Measurements from ENCODE around the gene BMP7.
"Not testable (repeated sequence)": the region's sequence is repeated elsewhere in the genome, so short reads cannot be mapped to it uniquely, and the experiment has no call there.

Gene BMP7

GRCh38 chr20:57194154-57194553 is 72.3 kb downstream of the BMP7 start:
- peaks cover 6% of the 10 kb centered on the region for H3K27me3 Mint-ChIP-seq (ENCODE audit: low read depth, poor library complexity)
- H3K27ac Mint-ChIP-seq: no peak overlapping the region
- peaks cover 26% of the 10 kb centered on the region for H3K4me1 Mint-ChIP-seq
- no peak for DNase-seq
- TF ChIP-seq CTCF (IDR thresholded peaks at IDR 0.05): no peak
- peaks cover 28% of the 10 kb centered on the region for H3K36me3 Mint-ChIP-seq (ENCODE audit: low read depth)
- no peak overlapping the region for H3K4me3 Mint-ChIP-seq
- H3K9me3 Mint-ChIP-seq: no peaks in the 10 kb centered on the region

DNA sequence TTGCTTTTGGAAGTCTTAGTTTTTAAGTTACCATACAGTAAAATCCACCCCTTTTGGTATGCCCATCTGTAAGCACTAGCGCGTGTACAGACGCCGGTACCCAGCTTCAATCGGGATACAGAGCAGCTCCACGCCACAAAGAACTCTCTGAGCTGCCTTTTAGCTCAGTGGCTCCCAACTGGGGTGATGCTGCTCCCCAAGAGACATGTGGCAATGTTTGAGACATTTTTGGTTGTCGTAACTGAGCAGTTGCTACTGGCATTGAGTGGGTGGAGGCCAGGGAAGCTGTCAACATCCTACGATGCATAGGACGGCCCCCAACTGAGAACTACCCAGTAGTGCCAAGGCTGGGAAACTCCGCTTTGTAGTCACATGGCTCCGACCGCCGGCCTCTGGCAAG is 73.3 kb downstream of the BMP7 start:
- no peak overlapping the region for H3K4me3 Mint-ChIP-seq
- H3K9me3 Mint-ChIP-seq: no peaks in the 10 kb centered on the region
- H3K27me3 Mint-ChIP-seq (ENCODE audit: low read depth, poor library complexity): peaks cover 6% of the 10 kb centered on the region
- H3K4me1 Mint-ChIP-seq: peaks cover 23% of the 10 kb centered on the region
- no peak for DNase-seq
- peaks cover 28% of the 10 kb centered on the region for H3K36me3 Mint-ChIP-seq (ENCODE audit: low read depth)
- H3K27ac Mint-ChIP-seq: peak overlapping the region; percentile 59
- TF ChIP-seq CTCF (IDR thresholded peaks at IDR 0.05): no peak

- TF ChIP-seq CTCF (IDR thresholded peaks at IDR 0.05): no peak
- no peak overlapping the region for H3K27ac Mint-ChIP-seq
- H3K4me3 Mint-ChIP-seq: no peak overlapping the region
- H3K27me3 Mint-ChIP-seq (ENCODE audit: low read depth, poor library complexity): peaks cover 6% of the 10 kb centered on the region
- H3K4me1 Mint-ChIP-seq: peaks cover 21% of the 10 kb centered on the region
- DNase-seq: no peak
- peaks cover 28% of the 10 kb centered on the region for H3K36me3 Mint-ChIP-seq (ENCODE audit: low read depth)
- no peaks in the 10 kb centered on the region for H3K9me3 Mint-ChIP-seq
Measured at GRCh38 chr20:57192311-57192710, 74.1 kb downstream of the BMP7 start.

DNA sequence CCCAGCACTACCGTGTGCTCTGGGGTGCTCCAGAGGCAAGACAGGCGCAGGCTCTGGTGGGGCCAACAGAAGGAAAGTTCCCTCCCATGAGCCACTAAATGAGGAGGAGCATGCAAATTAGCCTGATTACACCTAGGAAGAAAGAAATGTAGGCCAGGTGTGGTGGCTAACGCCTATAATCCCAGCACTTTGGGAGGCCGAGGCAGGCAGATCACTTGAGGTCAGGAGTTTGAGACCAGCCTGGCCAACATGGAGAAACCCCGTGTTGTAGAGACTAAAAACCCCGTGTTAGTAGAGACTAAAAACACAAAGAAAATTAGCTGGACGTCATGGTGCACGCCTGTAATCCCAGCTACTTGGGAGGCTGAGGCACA is 75.2 kb downstream of the BMP7 start:
- Mint-ChIP-seq H3K4me1 (peaks cover 21% of the 10 kb centered on the region), H3K36me3 (ENCODE audit: low read depth) (peaks cover 29% of the 10 kb centered on the region)
- H3K4me3 Mint-ChIP-seq; H3K27ac Mint-ChIP-seq; DNase-seq; H3K27me3 Mint-ChIP-seq (ENCODE audit: low read depth, poor library complexity); H3K9me3 Mint-ChIP-seq: not testable (repeated sequence)

- no peaks in the 10 kb centered on the region for H3K9me3 Mint-ChIP-seq
Measured at GRCh38 chr20:57190536-57191264, 75.7 kb downstream of the BMP7 start.

DNA sequence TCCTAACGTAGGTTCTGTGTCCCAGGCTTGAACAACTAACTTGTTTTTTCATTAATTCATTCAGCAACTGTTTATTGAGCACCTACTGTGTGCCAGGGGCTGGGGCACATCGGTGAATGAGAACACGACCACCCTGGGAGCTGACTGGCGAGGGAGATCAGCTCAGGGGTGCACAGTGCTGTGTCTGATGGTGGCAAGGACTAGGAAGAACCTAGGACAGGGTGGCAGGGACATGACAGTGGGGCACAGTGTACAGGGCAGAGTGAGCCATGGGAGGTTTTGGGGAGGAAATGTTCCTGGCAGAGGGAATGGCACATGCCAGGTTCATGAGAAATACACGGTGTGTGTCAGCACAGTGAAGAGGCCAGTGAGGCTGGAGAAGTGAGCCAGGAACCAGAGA is 76.7 kb downstream of the BMP7 start:
- no peak for TF ChIP-seq CTCF (IDR thresholded peaks at IDR 0.05)
- H3K36me3 Mint-ChIP-seq (ENCODE audit: low read depth): peaks cover 35% of the 10 kb centered on the region
- peaks cover 6% of the 10 kb centered on the region for H3K9me3 Mint-ChIP-seq
- peaks cover 6% of the 10 kb centered on the region for H3K27me3 Mint-ChIP-seq (ENCODE audit: low read depth, poor library complexity)
- H3K27ac Mint-ChIP-seq: no peak overlapping the region
- H3K4me1 Mint-ChIP-seq: peaks cover 21% of the 10 kb centered on the region
- no peak overlapping the region for H3K4me3 Mint-ChIP-seq
- no peak for DNase-seq

More at GRCh38 chr20:57190536-57191264, 75.7 kb downstream of the BMP7 start:
- H3K4me3 Mint-ChIP-seq: no peak overlapping the region
- DNase-seq: no peak
- H3K36me3 Mint-ChIP-seq (ENCODE audit: low read depth): peaks cover 32% of the 10 kb centered on the region
- H3K4me1 Mint-ChIP-seq: peaks cover 21% of the 10 kb centered on the region
- peaks cover 6% of the 10 kb centered on the region for H3K27me3 Mint-ChIP-seq (ENCODE audit: low read depth, poor library complexity)
- no peak for TF ChIP-seq CTCF (IDR thresholded peaks at IDR 0.05)
- H3K27ac Mint-ChIP-seq: peak overlapping the region; percentile 86
